ENCODE data around the gene COL17A1.

Gene COL17A1

GRCh38 chr10:104085801-104086400 is at the start of gene COL17A1:
Gene COL17A1 (minus strand): TSS chr10:104085880. CDS start chr10:104080673, 5,207 bp downstream.
- POLR2A ChIA-PET (ENCODE audit: low non-redundant PET) = no interaction called here
- DNase-seq (ENCODE audit: low spot score) = peak; percentile 70
- CTCF ChIA-PET = interaction anchor here (0.6 to 1.2 kb wide), 5 partner anchors 9 to 382 kb away, joined by 3 to 5 read pairs (median 3); partner anchors contain the start of gene SFR1
- H3K27ac ChIP-seq = peak within 1 kb of the TSS; percentile 91
- TF ChIP-seq CTCF (conservative IDR thresholded peaks at IDR 0.05; ENCODE audit: low read depth) = no peak

- no peak for DNase-seq (ENCODE audit: low spot score)
- no peak for TF ChIP-seq CTCF (conservative IDR thresholded peaks at IDR 0.05; ENCODE audit: low read depth)
- ChIA-PET POLR2A (ENCODE audit: low non-redundant PET) (no interaction called here), CTCF (interaction anchor here (0.7 to 1.6 kb wide), 3 partner anchors 8 to 1661 kb away, joined by 3 to 5 read pairs (median 4); partner anchors contain the start of gene SFR1)
- H3K27ac ChIP-seq = no peak overlapping the region
Measured at GRCh38 chr10:104130041-104130440, 44.4 kb upstream of the COL17A1 start.

- ChIA-PET POLR2A (ENCODE audit: low non-redundant PET) (no interaction called here), CTCF (interaction anchor here (0.6 to 1.4 kb wide), 4 partner anchors 42 to 114 kb away, joined by 3 to 5 read pairs (median 3); partner anchors contain the start of gene COL17A1)
- TF ChIP-seq CTCF (conservative IDR thresholded peaks at IDR 0.05; ENCODE audit: low read depth) = no peak
- DNase-seq (ENCODE audit: low spot score) = no peak
- H3K27ac ChIP-seq = no peak overlapping the region
Measured at GRCh38 chr10:104128214-104128613, 42.5 kb upstream of the COL17A1 start.

- peak; percentile 27 for DNase-seq (ENCODE audit: low spot score)
- POLR2A ChIA-PET (ENCODE audit: low non-redundant PET) = no interaction called here
- TF ChIP-seq CTCF (conservative IDR thresholded peaks at IDR 0.05; ENCODE audit: low read depth) = 0 out of 2 replicates have a peak, but pooled peaks have one; percentile 11
- no peak overlapping the region for H3K27ac ChIP-seq
- CTCF ChIA-PET = interaction anchor here (0.6 to 1.4 kb wide), 8 partner anchors 12 to 158 kb away, joined by 3 to 5 read pairs (median 3); partner anchors contain the start of gene COL17A1
Measured at GRCh38 chr10:104127411-104127810, 41.7 kb upstream of the COL17A1 start.

DNA sequence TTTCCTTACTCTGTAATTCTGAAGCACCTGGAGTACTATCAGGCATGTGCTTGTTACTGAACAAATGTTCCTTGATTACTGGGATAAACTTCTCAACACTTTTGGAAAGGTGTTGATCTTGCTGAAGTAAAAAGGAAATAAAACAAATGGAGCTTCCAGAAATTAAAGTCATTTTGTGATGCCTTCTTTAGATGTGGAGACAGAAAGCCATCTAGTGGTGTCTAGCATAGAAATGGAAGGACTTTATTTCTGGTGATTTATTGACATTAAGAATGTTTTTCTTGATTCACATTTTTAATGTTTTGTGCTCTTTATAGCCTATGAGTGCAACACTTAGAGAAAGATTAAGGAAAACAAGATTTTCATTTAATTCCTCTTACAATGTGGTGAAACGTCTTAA is 37.7 kb upstream of the COL17A1 start:
- ChIA-PET POLR2A (ENCODE audit: low non-redundant PET) (interaction anchor here (2.0 kb wide), 1 partner anchor 42 kb away, joined by 8 read pairs; no protein-coding TSS in a partner anchor), CTCF (interaction anchor here (0.6 to 3.2 kb wide), 12 partner anchors 23 to 456 kb away, joined by 3 to 9 read pairs (median 4); no protein-coding TSS in a partner anchor)
- no peak for DNase-seq (ENCODE audit: low spot score)
- peak; percentile 72 for TF ChIP-seq CTCF (conservative IDR thresholded peaks at IDR 0.05; ENCODE audit: low read depth)
- no peak overlapping the region for H3K27ac ChIP-seq

GRCh38 chr10:104122225-104123107 is 36.8 kb upstream of the COL17A1 start:
- ChIA-PET CTCF (interaction anchor here (0.5 to 3.2 kb wide), 23 partner anchors 8 to 235 kb away, joined by 3 to 15 read pairs (median 4); partner anchors contain the start of gene COL17A1), POLR2A (ENCODE audit: low non-redundant PET) (interaction anchor here (1.2 to 2.0 kb wide), 2 partner anchors 13 to 41 kb away, joined by 5 to 8 read pairs; no protein-coding TSS in a partner anchor)
- DNase-seq (ENCODE audit: low spot score) = no peak
- peak overlapping the region; percentile 100 for H3K27ac ChIP-seq
- no peak for TF ChIP-seq CTCF (conservative IDR thresholded peaks at IDR 0.05; ENCODE audit: low read depth)

Measured in RWPE1 (cell line).